ES-I3 (cell line): ENCODE data around the gene TSPAN18.

Experiments used
- H3K36me3 ChIP-seq: 2 replicates; pipeline ENCODE4 v1.6.1; 2013; ENCODE audit warnings: mild to moderate bottlenecking, low read length, control low read depth, moderate library complexity; ENCODE audit not compliant: insufficient read depth
- H3K4me1 ChIP-seq: 2 replicates; pipeline ENCODE4 v1.6.1; 2013; ENCODE audit warnings: mild to moderate bottlenecking, control low read depth, low read length; ENCODE audit not compliant: insufficient read depth
- H3K9ac ChIP-seq: 2 replicates; pipeline ENCODE4 v1.6.1; 2013; ENCODE audit warnings: low read depth, mild to moderate bottlenecking, low read length, moderate library complexity
- H3K9me3 ChIP-seq: 2 replicates; pipeline ENCODE4 v1.6.1; 2013; ENCODE audit warnings: mild to moderate bottlenecking, low read length, moderate library complexity; ENCODE audit not compliant: control insufficient read depth, insufficient read depth

The TSPAN18 gene

DNA sequence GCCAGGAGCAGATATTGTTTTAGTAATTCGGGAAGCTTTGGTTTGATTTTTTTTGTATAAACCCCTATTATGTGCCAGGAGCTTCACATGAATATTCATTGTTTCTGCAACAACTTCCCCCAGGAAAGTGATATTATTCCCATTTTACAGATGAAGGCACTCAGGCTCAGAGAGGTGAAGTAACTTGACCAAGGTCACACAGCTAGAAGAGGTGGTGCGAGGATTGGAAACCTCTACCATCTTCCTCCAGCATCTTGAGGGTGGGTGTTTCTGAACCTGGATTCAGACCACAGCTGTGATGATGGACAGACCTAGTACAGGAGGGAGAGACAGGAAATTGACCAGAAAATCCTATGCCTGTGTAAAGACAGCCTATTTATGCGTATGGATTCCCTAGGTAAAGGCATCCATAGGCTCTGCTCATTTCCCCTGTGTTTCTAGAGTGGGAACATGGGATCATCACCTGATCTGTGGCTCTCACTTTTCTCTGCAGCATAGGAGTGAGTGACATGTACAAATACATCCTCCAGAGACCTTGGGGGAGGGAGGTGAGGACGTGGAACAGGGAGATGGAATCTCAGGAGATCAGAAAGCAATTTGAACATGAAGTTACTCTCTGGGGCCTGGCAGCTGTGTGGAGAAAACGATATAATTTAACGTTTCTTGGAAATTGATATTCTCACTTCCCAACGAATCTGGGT, 81.4 kb downstream of the TSPAN18 start:
- Histone ChIP-seq H3K9me3 (no peaks in the 10 kb centered on the region), H3K4me1 (peaks cover 11% of the 10 kb centered on the region), H3K36me3 (no peaks in the 10 kb centered on the region)

DNA sequence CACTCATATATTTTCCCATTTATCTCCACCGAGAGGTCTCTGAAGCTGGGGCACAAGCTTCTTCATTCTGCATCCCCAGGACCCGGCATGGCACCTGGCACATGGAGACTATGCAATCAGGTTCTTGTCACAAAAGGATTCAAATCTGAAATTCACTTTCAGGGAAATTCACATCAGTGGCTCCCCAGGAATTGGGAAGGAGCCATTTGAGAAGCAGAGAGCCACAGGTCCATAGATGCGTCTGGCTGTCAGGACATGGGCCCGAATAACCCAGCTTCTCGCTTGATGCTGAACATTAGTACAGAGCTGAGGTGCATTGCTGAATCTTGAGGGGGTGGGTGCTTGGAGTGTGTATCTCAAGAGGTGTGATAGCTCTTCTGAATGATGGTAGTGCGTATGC, 82.5 kb downstream of the TSPAN18 start:
- Histone ChIP-seq H3K9me3 (no peaks in the 10 kb centered on the region), H3K4me1 (peaks cover 16% of the 10 kb centered on the region), H3K9ac (no peak overlapping the region), H3K36me3 (no peaks in the 10 kb centered on the region)

More for the DNA sequence above, 81.4 kb downstream of the TSPAN18 start:
- no peak overlapping the region for H3K9ac ChIP-seq

DNA sequence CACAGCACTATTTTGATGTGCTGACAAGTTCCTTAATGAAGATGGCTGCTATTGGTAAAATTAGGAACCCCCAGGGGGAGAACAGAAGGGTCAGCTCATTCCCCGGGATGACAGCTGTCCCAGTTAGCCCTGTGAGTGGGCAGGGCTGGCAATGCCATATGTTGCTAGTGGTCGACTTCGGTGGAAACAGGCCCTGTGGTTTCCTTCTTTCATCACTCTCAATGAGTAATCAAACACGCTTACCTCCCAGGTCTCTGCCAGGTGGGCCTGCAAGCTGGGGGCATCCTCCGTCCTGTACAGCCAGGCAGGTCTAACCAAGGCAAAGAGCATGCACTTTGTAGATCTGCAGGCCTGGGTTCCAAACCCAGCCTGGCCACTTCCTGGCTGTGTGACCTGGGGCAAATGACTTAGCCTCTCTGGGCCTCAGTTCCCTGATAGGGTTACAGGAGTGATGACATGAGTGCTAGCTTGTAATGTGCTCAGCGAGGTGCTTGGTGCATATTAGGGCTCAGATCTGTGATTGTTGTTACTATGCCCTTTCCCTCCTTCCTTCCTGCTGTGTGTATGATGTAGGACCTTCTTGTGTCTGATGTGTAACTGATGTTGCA, 85.2 kb downstream of the TSPAN18 start:
- peaks cover 2% of the 10 kb centered on the region; the same call in 1 of the 2 replicates for H3K9me3 ChIP-seq
- no peak overlapping the region for H3K9ac ChIP-seq
- H3K4me1 ChIP-seq: 0 out of 2 replicates have a peak, but pooled peaks cover 6% of the 10 kb centered on the region
- H3K36me3 ChIP-seq: no peaks in the 10 kb centered on the region

DNA sequence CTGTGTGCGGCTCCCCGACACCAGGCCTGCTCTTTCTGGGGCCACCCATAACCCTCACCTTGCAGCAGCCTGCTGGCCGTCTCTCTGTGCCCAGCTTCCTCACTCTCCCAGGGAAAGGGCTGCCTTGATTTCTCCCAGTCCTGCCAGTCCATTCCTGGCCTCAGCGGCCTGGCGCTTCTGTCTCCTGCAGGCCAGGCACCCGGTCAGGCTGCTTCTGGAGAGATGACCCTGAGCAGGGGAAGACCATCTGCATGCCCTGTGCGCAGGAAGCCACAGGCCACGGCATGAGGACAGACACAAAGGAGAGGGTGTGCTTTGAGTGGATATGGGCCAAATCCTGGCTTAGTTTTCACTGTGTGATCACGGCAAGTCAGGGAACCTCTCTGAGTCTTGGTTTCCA, 86.2 kb downstream of the TSPAN18 start:
- Histone ChIP-seq H3K4me1 (0 out of 2 replicates have a peak, but pooled peaks cover 6% of the 10 kb centered on the region), H3K36me3 (no peaks in the 10 kb centered on the region), H3K9me3 (peaks cover 2% of the 10 kb centered on the region; the same call in 1 of the 2 replicates), H3K9ac (no peak overlapping the region)

DNA sequence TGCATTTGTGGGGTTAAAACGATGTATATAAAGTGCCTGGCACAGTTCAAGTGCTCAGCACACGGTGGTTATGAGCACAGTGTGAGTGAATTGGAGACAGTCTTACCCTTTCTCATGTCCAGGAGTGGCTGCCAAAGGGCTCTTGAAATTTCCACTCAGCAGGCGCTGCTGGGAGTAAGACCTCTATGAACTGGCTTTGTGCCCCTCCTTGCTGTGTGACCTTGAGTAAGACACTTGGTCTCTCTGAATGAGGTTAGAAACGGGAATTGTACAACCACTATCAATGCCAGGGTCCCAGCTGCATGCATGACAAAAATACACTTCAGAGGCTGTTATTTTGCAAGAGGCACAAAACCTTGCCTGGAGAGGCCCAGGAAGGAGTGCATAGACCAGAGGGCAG, 86.6 kb downstream of the TSPAN18 start:
- H3K9ac ChIP-seq: no peak overlapping the region
- no peaks in the 10 kb centered on the region for H3K36me3 ChIP-seq
- 0 out of 2 replicates have a peak, but pooled peaks cover 6% of the 10 kb centered on the region for H3K4me1 ChIP-seq
- H3K9me3 ChIP-seq: peaks cover 2% of the 10 kb centered on the region; the same call in 1 of the 2 replicates

DNA sequence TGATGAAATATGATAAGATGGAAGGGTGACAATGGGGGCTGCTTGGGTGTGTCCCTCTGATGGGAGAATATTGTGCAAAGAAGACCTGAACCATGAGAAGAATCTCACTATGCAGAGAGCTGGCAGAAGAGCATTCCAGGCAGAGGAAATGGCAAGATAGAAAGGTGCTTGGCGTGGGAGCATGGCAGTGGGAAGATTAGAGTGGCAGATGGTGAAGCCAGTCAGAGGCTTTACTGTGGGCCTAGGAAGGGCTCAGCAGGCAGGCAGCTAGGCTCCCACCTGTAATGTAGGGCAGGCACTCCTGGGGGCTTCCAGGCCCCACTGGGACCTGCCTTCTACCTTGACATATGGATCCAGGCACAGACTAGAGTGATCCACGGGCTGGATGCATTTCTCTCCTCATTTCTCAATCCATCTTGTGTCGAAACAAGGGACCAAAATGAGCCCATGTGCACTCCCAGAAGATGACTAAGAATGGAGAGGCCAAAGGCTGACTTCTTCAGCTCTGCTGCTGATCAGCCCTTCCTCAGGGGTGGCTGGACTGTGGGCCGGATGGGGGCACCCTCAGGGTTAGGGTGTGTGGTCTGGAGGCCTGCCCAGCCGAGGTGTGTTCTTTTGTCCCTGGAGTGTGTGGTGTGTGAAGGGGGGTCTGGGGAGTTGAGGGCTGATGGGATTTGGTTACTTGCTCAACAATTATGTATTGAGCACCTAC, 88.3 kb downstream of the TSPAN18 start:
- peaks cover 2% of the 10 kb centered on the region; the same call in 1 of the 2 replicates for H3K9me3 ChIP-seq
- H3K36me3 ChIP-seq: no peaks in the 10 kb centered on the region
- H3K4me1 ChIP-seq: 0 out of 2 replicates have a peak, but pooled peaks cover 6% of the 10 kb centered on the region
- H3K9ac ChIP-seq: no peak overlapping the region

DNA sequence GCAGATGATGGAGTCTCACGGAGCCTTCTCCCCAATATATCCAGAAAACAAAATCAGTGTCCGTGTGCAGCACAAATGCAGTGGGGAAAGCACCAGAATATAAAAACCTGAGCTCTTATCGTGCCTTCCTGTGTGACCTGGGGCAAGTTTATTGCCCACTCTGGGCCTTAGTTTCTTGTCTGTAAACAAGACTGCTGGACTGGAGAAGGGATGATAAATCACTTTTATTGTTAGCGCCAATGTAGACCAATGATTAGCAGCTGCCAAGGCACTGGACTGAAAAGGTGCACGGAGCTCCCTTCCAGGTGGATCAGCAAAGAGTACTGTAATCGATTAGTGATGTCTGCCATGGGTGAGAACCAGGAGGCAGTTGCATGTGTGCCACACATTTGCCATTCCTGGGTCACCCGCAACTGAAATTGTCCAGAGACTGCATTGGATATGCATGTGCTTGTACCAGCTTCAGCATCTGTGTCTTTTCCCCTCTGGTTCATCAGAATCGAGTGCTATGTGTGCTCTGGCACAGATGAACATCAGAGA, 89.2 kb downstream of the TSPAN18 start:
- Histone ChIP-seq H3K4me1 (0 out of 2 replicates have a peak, but pooled peaks cover 6% of the 10 kb centered on the region), H3K36me3 (no peaks in the 10 kb centered on the region), H3K9ac (no peak overlapping the region), H3K9me3 (peaks cover 2% of the 10 kb centered on the region; the same call in 1 of the 2 replicates)

DNA sequence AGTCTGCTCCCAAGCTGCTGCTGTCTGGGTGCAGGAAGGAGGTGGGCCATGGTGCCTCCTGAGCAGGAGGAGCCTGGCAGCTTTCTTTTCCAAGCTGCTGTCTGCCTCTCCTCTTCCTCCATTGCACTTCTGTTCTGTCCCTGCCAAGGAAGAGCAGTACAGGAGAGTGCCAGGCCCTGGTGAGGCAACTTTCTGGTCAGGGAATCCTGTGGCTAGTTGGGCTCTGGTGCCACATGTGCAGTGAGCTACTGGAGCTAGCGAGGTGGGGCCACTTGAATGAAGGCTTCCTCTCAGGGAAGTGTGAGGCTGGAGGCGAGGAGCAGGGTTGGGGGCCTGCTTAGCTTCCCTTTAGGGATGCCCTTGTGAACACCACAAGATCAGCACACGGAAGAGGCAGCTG, 90.0 kb downstream of the TSPAN18 start:
- H3K36me3 ChIP-seq: no peaks in the 10 kb centered on the region
- 0 out of 2 replicates have a peak, but pooled peaks cover 6% of the 10 kb centered on the region for H3K4me1 ChIP-seq
- H3K9me3 ChIP-seq: peaks cover 2% of the 10 kb centered on the region; the same call in 1 of the 2 replicates
- no peak overlapping the region for H3K9ac ChIP-seq

DNA sequence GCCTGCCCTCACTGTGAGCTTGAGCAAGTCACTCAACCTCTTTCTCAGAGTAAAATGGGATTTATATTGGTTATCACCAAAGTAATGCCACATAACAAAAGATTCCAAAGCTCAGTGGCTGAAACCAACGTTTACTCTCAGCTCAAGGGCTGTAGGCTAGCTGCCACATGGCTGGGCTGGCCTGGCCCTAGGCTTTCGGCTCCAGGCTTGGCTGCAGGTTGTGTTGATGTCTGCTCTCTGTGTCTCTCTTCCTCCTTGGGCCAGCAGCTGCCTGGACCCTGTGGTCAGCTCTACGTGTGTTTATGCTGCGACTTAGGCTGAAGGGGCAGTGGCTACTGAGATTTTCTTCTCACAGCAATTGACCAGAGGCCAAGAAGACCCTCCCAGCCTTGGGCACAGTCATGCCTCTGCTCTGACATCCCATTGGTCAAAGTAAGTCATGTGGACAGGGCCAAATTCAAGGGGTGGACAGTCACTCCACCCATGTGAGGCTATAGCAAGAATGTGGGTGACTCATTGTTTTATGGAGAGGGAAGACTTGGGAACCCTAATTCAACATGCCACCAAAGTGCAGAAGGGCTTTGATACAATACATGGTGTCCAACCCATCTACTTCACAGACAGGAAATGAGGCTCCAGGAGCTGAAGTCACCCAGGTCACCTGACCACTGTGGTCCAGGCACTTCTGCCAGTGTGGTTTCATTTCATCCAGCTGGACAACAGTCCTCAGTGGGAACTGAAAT, 90.6 kb downstream of the TSPAN18 start:
- H3K9me3 ChIP-seq: peaks cover 2% of the 10 kb centered on the region; the same call in 1 of the 2 replicates
- H3K4me1 ChIP-seq: 0 out of 2 replicates have a peak, but pooled peaks cover 6% of the 10 kb centered on the region
- no peaks in the 10 kb centered on the region for H3K36me3 ChIP-seq
- no peak overlapping the region for H3K9ac ChIP-seq

DNA sequence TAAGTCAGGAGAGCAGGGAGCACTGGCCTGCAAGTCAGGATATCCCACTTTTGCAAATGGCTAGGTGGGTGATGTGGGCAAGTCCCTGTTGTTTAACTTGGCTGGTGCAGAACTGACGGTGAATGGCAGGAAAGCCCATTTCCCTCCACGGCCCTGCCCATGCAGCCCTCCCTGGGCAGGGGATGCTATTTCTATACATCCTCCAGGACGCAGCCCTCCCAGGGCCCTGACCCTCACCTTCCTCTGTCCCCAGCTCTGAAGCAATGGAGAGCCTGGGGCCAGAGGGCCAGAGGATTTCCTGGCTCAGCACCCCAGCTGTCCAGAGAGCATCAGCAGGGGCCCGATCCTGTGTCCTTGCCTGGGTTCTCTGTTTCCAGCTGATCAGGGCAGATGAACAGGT, 91.3 kb downstream of the TSPAN18 start:
- Histone ChIP-seq H3K9ac (no peak overlapping the region), H3K4me1 (0 out of 2 replicates have a peak, but pooled peaks cover 6% of the 10 kb centered on the region), H3K9me3 (peaks cover 6% of the 10 kb centered on the region; the same call in 1 of the 2 replicates), H3K36me3 (no peaks in the 10 kb centered on the region)

DNA sequence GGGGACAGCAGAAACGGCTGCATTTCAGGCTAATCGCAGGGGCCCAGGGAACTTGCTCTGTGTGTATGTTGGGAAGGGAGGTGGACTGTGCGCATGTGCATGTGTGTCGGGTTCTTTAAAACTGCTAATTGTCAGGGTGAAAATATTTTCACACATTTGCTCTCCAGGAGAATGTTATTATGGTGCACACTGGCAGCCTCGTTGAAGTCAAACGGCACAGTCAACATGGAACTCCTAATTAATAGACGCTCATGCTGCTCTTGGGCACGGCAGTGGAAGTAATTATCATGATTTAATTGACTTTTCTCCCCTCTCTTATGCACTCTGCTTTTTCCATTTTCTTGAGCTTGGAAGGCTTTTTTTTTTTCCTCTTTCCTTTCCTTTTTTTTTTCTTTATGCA, 92.6 kb downstream of the TSPAN18 start:
- H3K9me3 ChIP-seq: peaks cover 6% of the 10 kb centered on the region; the same call in 1 of the 2 replicates
- H3K9ac ChIP-seq: no peak overlapping the region
- H3K36me3 ChIP-seq: no peaks in the 10 kb centered on the region
- H3K4me1 ChIP-seq: peaks cover 8% of the 10 kb centered on the region; the same call in 1 of the 2 replicates

DNA sequence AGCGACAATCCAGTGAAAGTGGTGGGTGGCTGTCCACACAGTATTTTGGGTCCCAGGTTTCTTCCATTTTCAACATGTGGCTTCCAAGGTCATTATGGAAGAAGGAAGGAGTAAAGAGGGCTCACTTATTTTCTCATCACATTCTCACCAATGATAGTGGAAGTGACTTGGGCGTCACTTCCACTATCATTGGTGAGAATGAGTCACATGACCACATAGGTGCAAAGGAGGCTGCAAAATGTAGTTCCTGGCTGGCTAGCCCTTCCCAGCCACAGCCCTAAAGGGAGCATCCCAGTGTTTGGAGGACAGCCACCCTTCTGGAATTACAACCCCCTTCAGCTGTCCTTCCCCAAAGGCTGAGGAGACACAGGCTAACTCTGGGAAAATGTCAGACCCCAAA, 95.6 kb downstream of the TSPAN18 start:
- no peak overlapping the region for H3K9ac ChIP-seq
- H3K36me3 ChIP-seq: no peaks in the 10 kb centered on the region
- peaks cover 24% of the 10 kb centered on the region for H3K4me1 ChIP-seq
- peaks cover 4% of the 10 kb centered on the region; the same call in 1 of the 2 replicates for H3K9me3 ChIP-seq

DNA sequence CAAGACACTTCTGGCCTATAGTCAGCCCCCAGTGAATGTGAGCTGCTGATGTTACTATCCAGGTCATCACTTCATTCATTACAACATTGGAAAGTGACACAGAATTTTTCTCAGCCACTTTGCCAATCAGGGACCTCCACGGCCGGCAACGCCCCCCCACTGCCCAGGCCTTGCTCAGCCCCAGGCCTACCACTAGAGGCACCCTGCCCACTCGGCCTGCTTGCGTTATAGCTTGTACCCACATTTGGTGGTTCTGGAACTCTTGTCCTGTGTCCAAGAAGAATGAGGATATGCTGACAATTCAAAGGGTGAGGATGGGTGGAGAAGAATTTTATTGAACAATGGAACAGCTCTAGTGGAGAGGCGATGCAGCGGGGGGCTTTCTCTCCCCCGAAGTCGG, 96.2 kb downstream of the TSPAN18 start:
- Histone ChIP-seq H3K4me1 (peaks cover 24% of the 10 kb centered on the region), H3K9ac (no peak overlapping the region), H3K36me3 (no peaks in the 10 kb centered on the region), H3K9me3 (peaks cover 4% of the 10 kb centered on the region; the same call in 1 of the 2 replicates)
